ENCODE measurements around the gene RNF212B.

- TF ChIP-seq, protein P1, sequence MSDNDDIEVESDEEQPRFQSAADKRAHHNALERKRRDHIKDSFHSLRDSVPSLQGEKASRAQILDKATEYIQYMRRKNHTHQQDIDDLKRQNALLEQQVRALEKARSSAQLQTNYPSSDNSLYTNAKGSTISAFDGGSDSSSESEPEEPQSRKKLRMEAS (IDR thresholded peaks at IDR 0.05) = no peak
- TF ChIP-seq SP1 (IDR thresholded peaks at IDR 0.05) (no peak), EGR1 (IDR thresholded peaks at IDR 0.05; ENCODE audit: low read depth in 2 of 2) (no peak), TAF1 (conservative IDR thresholded peaks at IDR 0.05) (no peak), FOXA1 (IDR thresholded peaks at IDR 0.05) (no peak), YY1 (IDR thresholded peaks at IDR 0.05) (no peak), ZBTB33 (IDR thresholded peaks at IDR 0.05) (no peak)
- TF ChIP-seq, protein P2, sequence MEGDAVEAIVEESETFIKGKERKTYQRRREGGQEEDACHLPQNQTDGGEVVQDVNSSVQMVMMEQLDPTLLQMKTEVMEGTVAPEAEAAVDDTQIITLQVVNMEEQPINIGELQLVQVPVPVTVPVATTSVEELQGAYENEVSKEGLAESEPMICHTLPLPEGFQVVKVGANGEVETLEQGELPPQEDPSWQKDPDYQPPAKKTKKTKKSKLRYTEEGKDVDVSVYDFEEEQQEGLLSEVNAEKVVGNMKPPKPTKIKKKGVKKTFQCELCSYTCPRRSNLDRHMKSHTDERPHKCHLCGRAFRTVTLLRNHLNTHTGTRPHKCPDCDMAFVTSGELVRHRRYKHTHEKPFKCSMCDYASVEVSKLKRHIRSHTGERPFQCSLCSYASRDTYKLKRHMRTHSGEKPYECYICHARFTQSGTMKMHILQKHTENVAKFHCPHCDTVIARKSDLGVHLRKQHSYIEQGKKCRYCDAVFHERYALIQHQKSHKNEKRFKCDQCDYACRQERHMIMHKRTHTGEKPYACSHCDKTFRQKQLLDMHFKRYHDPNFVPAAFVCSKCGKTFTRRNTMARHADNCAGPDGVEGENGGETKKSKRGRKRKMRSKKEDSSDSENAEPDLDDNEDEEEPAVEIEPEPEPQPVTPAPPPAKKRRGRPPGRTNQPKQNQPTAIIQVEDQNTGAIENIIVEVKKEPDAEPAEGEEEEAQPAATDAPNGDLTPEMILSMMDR (IDR thresholded peaks at IDR 0.05; ENCODE audit: low read depth, low read length, missing input control) = no peak
Observed at GRCh38 chr14:23202001-23202400, 35.7 kb upstream of the RNF212B start.
